ENCODE results near the gene MIPOL1.
"Not testable (repeated sequence)": the region's sequence is repeated elsewhere in the genome, so short reads cannot be mapped to it uniquely, and the experiment has no call there.

Gene MIPOL1, protein sequence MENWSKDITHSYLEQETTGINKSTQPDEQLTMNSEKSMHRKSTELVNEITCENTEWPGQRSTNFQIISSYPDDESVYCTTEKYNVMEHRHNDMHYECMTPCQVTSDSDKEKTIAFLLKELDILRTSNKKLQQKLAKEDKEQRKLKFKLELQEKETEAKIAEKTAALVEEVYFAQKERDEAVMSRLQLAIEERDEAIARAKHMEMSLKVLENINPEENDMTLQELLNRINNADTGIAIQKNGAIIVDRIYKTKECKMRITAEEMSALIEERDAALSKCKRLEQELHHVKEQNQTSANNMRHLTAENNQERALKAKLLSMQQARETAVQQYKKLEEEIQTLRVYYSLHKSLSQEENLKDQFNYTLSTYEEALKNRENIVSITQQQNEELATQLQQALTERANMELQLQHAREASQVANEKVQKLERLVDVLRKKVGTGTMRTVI

DNA sequence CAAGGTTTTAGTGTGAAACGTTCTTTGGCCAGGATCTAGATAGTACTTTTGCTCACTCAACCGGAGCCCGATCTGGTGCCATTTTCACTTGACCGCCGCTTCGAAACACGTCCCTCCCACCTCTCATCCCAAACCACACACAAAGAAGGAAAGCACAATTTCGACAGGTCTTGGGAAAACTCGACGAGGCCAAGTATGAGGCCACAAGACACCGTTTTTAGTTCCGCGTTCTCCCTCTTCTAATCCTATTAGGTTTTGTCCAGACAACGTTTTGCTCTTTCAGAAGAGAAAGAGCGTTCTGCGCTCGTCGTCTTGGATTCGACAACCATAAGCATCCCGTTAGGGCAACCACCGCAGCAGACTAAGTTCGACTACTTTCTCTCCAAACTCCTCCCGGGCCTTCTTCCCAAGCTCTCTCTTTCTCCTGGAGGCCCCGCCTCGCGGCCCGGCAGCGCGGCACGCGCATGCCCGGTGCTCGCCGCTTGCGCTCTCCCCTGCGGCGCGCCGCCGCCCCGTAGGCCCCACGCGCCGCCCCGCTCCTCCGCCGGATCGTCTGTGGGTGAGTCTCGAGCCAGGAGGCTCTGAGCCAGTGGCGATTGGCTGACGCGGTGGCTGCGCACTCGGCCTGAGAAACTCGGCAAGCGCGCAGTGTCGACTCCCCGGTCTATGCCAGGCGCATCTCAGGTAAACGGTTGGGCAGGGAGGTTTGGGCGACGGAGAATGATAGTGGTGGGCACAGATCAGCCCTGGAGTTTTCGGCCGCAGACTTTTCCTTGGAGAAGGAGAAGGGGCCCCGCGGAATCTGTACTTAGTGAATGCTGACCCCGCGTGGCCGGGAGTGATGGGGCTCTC is at the start of gene MIPOL1:
MIPOL1 (plus strand) TSS at position 517 of the 852 bp plus-strand sequence. CDS start 49,952 bp downstream, outside the sequence.
- in situ Hi-C loops (cut with HindIII; ENCODE audit: low sequenced_read_pairs): no loop called here

DNA sequence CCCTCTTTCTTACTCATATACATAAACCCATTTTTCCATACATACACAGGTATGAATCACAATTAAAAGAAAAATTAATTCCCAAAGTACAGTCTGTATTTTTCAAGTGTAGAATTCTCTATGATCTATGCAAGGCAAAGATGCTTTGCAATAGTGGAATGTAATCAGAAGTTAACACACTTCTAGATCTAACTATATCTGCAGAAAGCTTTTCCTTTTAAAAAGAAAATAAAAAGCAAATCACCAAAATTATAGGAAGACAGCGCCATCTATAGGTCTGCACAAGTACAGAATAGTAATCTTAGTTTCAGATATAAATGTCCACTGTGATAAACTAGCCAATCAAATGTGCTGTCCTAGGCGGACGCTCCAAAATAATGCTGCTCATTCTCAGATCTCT is 47.3 kb upstream of the MIPOL1 start:
- in situ Hi-C loops (cut with HindIII; ENCODE audit: low sequenced_read_pairs): no loop called here

DNA sequence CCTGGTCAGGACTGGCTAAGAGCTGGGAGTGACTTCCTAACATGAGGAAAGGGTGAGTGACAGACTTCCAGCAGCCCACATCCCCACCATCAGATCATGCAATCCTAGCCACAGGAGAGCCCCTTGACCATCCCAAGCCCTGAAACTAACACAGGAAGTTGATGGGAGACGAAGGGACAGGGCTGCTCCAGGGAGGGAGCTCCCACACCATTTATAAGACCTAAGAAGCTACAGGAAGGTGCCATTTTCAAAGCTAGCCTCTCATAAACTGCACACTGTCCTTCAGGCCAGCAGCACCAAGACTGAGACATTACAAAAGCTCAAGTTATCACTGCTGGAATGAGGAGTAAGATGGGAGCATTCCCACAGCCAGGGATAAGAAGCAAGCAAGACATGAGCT is 44.7 kb upstream of the MIPOL1 start:
- in situ Hi-C loops (cut with HindIII; ENCODE audit: low sequenced_read_pairs): no loop called here

DNA sequence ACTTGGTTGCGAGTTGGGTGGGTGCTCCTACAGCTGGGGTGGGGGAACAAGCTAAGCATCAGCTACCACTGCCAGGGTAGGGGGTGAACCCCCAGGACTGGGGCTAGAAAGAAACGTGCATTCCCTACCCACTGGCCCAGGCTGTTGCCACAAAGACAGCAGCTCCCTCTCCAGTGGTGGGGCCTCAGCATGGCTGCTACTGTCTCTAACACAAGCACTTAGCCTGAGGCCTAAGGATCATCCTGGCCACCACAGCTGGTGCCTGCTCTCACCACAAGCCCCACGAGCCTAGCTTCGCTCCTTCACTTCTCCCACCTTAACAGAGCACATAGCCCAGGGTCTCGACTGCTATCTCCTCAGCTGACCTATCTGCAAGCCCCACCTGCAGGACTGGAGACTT is 44.3 kb upstream of the MIPOL1 start:
- in situ Hi-C loops (cut with HindIII; ENCODE audit: low sequenced_read_pairs): no loop called here

DNA sequence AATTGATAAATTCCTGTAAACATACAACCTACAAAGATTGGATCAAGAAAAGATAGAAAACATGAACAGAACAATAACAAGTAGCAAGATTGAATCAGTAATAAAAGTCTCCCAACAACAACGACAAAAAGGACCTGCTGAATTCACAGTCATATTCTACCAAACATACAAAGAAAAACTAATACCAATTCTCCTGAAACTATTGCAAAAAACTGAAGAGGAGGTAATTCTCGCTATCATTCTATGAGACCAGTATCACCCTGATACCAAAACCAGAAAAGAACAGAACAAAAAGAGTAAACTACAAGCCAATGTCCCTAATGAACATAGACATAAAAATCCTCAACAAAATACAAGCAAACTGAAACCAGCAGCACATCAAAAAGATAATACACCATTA is 39.8 kb upstream of the MIPOL1 start:
- in situ Hi-C loops (cut with HindIII; ENCODE audit: low sequenced_read_pairs): no loop called here

DNA sequence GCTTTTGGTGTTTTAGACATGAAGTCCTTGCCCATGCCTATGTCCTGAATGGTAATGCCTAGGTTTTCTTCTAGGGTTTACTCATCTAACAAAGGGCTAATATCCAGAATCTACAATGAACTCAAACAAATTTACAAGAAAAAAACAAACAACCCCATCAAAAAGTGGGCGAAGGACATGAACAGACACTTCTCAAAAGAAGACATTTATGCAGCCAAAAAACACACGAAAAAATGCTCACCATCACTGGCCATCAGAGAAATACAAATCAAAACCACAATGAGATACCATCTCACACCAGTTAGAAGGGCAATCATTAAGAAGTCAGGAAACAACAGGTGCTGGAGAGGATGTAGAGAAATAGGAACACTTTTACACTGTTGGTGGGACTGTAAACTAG is 35.4 kb upstream of the MIPOL1 start:
- in situ Hi-C loops (cut with HindIII; ENCODE audit: low sequenced_read_pairs): not testable (repeated sequence)

DNA sequence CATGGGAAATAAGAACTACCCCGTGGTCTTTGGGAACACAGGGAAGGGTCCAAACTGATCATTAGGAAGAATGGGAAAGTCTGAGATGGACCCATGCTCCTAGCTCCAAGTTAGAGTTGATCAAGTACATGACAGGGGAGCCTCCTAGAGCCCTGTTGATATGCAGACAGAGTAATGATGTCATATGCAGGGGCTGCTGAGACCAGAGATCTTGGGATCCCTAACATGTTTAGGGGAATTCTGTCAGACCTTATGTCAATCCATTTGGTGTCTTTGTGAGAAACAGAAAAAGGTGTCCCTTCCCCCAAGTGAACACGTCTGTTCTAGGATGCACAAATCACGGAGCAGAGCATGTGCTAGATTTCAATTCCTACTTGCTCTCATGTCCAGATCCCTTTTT is 31.9 kb upstream of the MIPOL1 start:
- in situ Hi-C loops (cut with HindIII; ENCODE audit: low sequenced_read_pairs): no loop called here

DNA sequence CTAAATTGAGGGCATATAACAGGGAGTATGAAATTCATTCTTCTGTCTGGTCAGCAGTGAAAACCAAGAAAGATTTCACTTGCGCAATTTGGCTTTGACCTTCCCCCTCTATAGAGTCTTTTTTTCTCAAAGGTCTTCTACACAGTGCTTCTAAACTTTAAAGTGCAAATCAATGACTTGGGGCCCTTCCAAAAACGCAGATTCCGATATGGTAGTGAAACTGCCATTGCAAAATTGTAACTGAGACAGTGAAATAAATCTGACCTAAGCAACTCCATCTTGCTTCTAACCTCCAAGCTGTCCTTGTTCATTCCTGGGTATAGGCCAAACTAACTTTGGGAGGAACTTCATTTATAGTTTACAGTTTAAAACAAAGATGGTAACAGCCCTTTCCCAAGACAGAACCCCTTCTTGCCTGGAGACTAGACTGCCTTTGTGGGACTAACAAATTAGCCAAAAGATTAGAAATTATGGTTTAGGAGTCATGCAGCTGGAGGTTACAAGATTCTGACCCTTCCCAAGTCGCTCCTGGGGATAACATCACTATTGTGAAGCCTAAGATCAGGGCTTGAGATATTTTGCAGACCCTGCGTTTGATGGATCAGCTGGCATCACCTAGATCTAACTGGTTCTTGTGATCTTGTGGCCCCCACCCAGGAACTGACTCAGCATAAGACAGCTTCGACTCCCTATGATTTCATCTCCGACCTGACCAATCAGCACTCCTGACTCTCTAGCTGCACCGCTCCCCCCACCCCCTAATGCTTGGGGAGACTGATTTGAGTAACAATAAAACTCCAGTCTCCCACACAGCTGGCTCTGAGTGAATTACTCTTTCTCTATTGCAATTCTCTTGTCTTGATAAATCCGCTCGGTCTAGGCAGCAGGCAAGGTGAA is 30.3 kb upstream of the MIPOL1 start:
- in situ Hi-C loops (cut with HindIII; ENCODE audit: low sequenced_read_pairs): no loop called here

DNA sequence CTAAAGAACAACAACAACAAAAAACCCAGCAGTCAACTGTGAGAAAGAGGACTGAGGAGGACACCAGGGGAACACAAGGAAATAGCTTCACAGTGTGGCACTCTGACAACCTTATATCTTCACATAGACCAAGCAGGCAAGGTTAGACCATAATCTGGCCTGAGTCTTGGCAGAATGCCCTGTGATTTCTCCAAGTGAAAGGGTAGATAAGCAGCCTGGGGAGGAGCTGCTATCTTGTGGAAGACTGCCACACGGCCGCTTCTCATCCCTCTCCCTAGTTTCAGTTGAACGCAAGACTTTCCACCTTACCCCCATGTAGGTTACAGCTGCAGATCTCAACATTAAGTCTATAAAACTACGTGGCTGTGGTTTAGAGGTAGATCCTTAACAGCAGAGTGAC is 29.0 kb upstream of the MIPOL1 start:
- in situ Hi-C loops (cut with HindIII; ENCODE audit: low sequenced_read_pairs): no loop called here

DNA sequence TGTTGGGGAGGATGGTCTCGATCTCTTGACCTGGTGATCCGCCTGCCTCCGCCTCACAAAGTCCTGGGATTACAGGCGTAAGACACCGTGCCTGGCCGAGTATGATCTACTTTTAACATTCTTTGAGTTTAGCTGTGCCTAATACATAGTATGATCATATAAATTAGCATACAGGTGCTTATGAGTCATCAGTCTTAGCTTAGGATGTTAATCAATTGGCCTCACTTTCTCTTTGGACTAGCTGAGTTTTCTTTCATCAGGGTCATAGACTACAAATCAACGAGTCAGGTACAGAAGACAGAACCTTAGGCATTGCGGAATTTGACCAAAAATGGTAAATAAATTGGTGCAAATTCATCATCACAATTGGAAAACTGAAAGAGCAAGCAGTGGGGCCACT is 27.5 kb upstream of the MIPOL1 start:
- in situ Hi-C loops (cut with HindIII; ENCODE audit: low sequenced_read_pairs): no loop called here

DNA sequence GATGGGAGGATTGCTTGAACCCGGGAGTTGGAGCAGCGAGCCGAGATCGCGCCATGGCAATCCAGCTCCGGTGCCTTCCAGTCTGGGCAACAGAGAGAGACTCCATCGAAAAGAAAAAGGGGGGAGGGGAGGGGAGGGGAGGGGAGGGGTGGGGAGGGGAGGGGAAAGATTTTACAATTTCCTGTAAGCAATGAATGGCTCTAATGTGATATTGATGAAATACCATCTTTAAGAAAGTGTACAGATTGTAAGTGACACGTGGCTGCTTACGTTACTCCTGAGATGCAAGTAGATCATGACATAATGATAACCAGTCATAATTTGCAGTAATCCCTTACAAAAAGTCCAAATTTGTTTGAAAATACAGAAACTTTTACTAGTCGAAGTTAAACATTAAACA is 26.7 kb upstream of the MIPOL1 start:
- in situ Hi-C loops (cut with HindIII; ENCODE audit: low sequenced_read_pairs): no loop called here

DNA sequence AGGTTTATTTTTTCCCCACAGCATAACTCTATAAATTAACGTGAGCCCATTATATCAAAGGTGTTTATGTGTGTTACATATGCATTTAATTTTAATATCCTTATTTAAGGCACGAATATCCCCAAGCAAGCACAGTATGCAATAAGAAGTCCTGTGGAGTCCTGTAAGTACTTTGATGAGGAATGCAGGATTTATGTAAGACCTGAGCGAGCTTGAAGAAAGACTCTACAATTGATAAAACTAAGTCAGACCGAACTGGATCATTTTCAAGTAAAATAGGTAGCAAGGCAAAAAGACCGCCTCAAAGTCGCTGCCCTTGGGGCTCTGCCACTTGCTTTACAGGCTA is 26.1 kb upstream of the MIPOL1 start:
- in situ Hi-C loops (cut with HindIII; ENCODE audit: low sequenced_read_pairs): no loop called here

DNA sequence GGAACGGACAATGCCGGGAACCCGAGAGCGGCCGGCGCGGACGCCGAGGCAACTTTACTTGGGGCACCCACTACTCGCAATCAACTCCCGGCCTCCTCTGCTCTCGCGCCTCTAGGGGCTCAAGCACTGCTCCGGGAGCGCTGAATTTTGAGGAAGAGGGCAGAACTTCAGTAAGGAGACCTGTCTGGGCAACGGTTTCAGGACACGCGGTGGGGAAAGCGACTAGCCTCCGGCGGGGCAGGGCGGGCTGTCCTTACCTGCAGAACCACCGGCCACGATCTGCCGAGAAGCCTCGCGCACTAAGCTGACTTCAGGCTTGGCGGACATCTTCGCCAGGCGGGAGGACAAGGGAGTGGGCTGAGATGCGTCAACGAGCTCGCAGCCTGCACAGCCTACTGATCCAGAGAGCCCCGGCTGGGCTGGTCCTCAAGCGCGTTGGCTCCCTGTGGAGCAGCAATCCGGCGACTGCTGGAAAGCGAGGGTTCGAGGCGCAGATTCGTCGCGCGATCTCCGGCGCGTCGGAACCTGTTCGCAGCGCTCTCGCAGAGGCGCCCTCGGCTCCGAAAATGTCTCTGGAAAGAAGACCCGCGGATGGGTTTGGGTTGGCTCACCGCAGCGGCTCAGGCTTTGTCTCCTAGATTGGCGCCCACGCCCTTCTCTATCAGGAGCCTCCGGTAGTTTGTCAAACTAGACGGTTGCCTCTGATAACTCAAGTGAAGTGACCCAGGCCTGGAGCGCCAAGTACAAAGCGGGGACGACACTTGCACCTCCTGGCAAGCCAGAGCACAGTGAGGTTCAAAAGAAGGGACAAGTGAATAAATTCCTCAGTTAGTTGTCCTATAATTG is 25.5 kb upstream of the MIPOL1 start, which contains the start of gene SLC25A21:
SLC25A21 (minus strand) TSS at position 583 of the 846 bp plus-strand sequence.
- in situ Hi-C loops (cut with HindIII; ENCODE audit: low sequenced_read_pairs): no loop called here

DNA sequence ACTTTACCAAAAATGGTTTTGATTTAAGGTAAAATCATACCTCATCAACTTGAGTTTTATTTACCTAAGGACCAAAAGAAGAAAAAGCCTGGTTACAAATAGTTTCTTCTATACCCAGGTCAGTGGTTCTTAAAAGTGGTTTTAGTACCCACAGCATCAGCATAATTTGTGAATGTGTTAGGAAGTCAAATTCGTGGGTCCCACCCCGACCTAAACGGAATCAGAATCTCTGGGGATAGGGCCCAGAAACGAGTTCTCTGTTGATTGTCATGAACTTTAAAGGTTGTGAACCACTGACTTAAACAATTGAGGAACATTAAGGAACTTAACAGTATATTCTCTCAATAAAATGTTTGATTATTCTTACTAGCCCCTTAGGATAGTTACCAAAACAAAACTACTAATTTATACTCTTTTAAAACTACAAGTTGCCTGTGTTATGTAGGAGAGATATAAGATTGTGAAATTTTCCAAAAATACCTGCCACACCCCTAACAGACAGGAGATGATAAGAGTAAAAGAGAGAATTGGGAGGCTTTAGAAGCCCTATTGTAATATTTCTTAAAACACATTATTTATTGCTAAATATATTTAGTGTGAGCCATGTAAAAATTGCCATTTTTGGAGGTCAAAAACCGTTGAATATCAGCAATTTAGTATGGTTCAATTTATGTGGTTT is 24.7 kb upstream of the MIPOL1 start:
- in situ Hi-C loops (cut with HindIII; ENCODE audit: low sequenced_read_pairs): no loop called here

DNA sequence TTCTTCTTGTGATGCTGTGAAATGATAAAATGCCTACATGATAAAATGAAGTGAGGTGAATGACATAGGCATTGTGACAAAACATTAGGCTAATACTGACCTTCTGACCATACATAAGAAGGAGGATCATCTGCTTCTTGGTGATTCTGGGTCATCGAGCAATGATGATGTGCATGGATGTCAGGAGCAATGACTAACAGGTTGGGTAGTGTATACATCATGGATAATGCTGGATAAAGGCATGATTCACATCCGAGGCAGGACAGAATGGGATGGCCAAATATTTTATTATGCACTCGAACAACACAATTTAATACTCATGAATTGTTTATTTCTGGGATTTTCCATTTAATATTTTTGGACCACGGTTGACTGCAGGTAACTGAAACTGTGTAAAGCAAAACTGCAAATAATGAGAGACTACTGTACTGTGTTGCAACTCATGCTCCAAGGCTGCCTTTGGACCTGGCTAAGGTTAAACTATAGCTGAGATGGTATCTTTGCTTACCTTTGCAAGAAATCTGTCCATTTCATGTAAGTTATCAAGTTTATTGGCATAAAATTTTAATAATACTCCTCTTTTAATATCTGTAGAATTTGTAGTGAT is 17.7 kb upstream of the MIPOL1 start:
- in situ Hi-C loops (cut with HindIII; ENCODE audit: low sequenced_read_pairs): no loop called here

DNA sequence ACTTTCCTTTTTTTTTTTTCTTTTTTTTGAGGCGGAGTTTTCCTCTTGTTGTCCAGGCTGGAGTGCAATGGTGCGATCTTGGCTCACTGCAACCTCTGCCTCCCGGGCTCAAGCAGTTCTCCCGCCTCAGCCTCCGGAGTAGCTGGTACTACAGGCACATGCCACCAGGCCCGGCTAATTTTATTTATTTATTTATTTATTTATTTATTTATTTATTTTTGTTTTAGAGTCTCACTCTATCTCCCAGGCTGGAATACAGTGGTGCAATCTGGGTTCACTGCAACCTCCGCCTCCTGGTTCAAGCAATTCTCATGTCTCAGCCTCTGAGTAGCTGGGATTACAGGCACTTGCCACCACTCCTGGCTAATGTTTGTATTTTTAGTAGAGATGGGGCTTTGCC is 16.9 kb upstream of the MIPOL1 start:
- in situ Hi-C loops (cut with HindIII; ENCODE audit: low sequenced_read_pairs): not testable (repeated sequence)

DNA sequence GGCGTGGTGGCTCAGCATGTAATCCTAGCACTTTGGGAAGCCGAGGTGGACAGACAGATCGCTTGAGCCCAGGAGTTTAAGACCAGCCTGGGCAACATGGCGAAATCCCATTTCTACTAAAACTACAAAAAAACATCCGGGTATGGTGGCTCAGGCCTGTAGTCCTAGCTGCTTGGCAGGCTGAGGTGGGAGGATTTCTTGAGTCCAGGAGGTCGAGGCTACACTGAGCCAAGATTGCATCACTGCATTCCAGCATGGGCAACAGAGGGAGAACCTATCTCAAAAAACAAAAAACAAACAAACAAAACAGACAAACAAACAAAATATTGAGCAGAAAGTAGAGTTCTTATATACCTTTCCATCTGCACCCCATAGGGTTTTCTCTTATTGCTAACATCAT is 16.3 kb upstream of the MIPOL1 start:
- in situ Hi-C loops (cut with HindIII; ENCODE audit: low sequenced_read_pairs): no loop called here

DNA sequence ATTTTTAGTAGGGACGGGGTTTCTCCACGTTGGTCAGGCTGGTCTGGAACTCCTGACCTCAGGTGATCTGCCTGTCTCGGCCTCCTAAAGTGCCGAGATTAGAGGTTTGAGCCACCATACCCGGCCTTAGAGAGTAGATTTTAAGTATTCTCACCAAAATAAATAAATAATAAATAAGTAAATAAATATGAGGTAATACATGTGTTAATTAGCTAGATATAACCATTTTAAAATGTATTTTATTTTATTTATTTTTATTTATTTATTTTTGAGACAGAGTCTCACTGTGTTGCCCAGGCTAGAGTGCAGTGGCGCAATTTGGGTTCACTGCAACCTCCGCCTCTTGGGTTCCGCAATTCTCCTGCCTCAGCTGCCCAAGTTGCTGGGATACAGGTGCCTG is 13.2 kb upstream of the MIPOL1 start:
- in situ Hi-C loops (cut with HindIII; ENCODE audit: low sequenced_read_pairs): not testable (repeated sequence)

DNA sequence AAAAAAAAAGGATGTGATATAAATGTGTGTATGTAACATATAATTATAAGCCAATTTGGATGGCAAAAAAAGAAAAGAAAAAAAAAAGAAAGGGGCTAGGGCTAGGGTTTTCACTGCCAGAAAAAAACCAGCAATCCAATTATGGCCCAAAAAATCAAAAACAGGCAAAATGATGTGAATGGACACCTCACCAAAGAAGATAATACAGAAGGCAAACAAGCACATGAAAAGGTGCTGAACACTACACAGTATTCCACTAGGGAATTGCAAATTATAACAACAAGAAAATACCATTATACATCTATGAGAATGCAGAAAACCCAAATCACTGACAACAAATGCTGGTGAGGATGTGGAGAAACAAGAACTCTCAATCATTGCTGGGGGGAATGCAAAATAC is 12.1 kb upstream of the MIPOL1 start:
- in situ Hi-C loops (cut with HindIII; ENCODE audit: low sequenced_read_pairs): no loop called here

Data from DLD1 (cell line).